Neural cell (in vitro differentiated cells): Measurements from ENCODE around the gene RHPN2. TPM values are rescaled to one million over a fixed set of nuclear protein-coding genes. Genes with fewer than 3 reads are reported as not detected.
"Not testable (repeated sequence)": the region's sequence is repeated elsewhere in the genome, so short reads cannot be mapped to it uniquely, and the experiment has no call there.

Experiments used
- H2AFZ ChIP-seq: fragments of 200-600, 300-800 bp; sonication (generic), shearing (Covaris generic); 2 replicates; pipeline ENCODE4 v1.6.0; 2014; ENCODE audit warnings: low read depth, mild to moderate bottlenecking, antibody characterized with exemption, low read length, moderate library complexity
- H3F3A ChIP-seq: fragments of 200-600 bp; shearing (Covaris generic); 2 replicates; pipeline ENCODE4 v1.6.1; 2016; ENCODE audit warnings: mild to moderate bottlenecking, moderate library complexity, mixed read lengths, antibody characterized with exemption, low read length; ENCODE audit not compliant: insufficient read depth, poor library complexity, severe bottlenecking
- H3K27ac ChIP-seq: fragments of 200-600, 300-800 bp; sonication (generic), shearing (Covaris generic); 2 replicates; pipeline ENCODE4 v1.5.1; 2014; ENCODE audit warnings: mild to moderate bottlenecking, low read length, moderate library complexity
- H3K27me3 ChIP-seq: fragments of 300-800, 200-600 bp; sonication (generic), shearing (Covaris generic); 2 replicates; pipeline ENCODE4 v1.6.0; 2014; ENCODE audit warnings: mild to moderate bottlenecking, low read depth, low read length, moderate library complexity; ENCODE audit not compliant: insufficient read depth
- H3K36me3 ChIP-seq: fragments of 300-800, 200-600 bp; sonication (generic), shearing (Covaris generic); 2 replicates; pipeline ENCODE4 v1.5.1; 2014; ENCODE audit warnings: mild to moderate bottlenecking, antibody characterized with exemption, low read length, moderate library complexity; ENCODE audit not compliant: insufficient read depth
- H3K4me2 ChIP-seq: fragments of 300-800, 200-600 bp; sonication (generic), shearing (Covaris generic); 2 replicates; pipeline ENCODE4 v1.6.0; 2014; ENCODE audit warnings: mild to moderate bottlenecking, low read length
- H3K4me3 ChIP-seq: fragments of 300-800, 200-600 bp; sonication (generic), shearing (Covaris generic); 2 replicates; pipeline ENCODE4 v1.5.1; 2014; ENCODE audit warnings: mild to moderate bottlenecking, low read length, moderate library complexity
- H3K79me2 ChIP-seq: fragments of 200-600 bp; shearing (Covaris generic); replicated peaks from 2 replicates; pipeline ENCODE4 v1.6.0; 2014; ENCODE audit warnings: mild to moderate bottlenecking, low read length, moderate library complexity; ENCODE audit not compliant: insufficient read depth
- H3K9ac ChIP-seq: fragments of 300-800, 200-600 bp; sonication (generic), shearing (Covaris generic); 2 replicates; pipeline ENCODE4 v1.6.1; 2016; ENCODE audit warnings: mild to moderate bottlenecking, low read length, mixed read lengths
- H3K9me2 ChIP-seq: fragments of 200-600 bp; shearing (Covaris generic); 2 replicates; pipeline ENCODE4 v1.6.1; 2016; ENCODE audit warnings: mild to moderate bottlenecking, low read length, mixed read lengths; ENCODE audit not compliant: insufficient read depth
- H3K9me3 ChIP-seq: fragments of 200-600, 300-800 bp; sonication (generic), shearing (Covaris generic); 2 replicates; pipeline ENCODE4 v1.6.1; 2016; ENCODE audit warnings: mild to moderate bottlenecking, mixed run types, low read length, moderate library complexity, mixed read lengths
- H4K20me1 ChIP-seq: fragments of 200-600 bp; shearing (Covaris generic); 2 replicates; pipeline ENCODE4 v1.6.1; 2016; ENCODE audit warnings: mild to moderate bottlenecking, mixed run types; ENCODE audit not compliant: insufficient read depth
- CTCF ChIP-seq: fragments of 450-650 bp; IDR thresholded peaks from 2 replicates; pipeline ENCODE4 v1.5.1; 2014; ENCODE audit warnings: antibody characterized with exemption, mild to moderate bottlenecking, moderate library complexity; ENCODE audit not compliant: poor library complexity, severe bottlenecking
- EP300 ChIP-seq: fragments of 450-650 bp; conservative IDR thresholded peaks from 2 replicates; pipeline ENCODE4 v1.6.1; 2014; ENCODE audit warnings: antibody characterized with exemption, mild to moderate bottlenecking, moderate library complexity; ENCODE audit not compliant: poor library complexity, severe bottlenecking
- EZH2 ChIP-seq: fragments of 200-600, 300-800 bp; shearing (Covaris generic), sonication (generic); IDR thresholded peaks from 2 replicates; pipeline ENCODE4 v1.6.1; 2014; ENCODE audit warnings: antibody characterized with exemption, low read length, borderline replicate concordance, mild to moderate bottlenecking; ENCODE audit not compliant: insufficient read depth, poor library complexity, severe bottlenecking
- MXI1 ChIP-seq: fragments of 450-650 bp; conservative IDR thresholded peaks from 2 replicates; pipeline ENCODE4 v1.6.1; 2014; ENCODE audit warnings: antibody characterized with exemption, mild to moderate bottlenecking; ENCODE audit not compliant: poor library complexity, severe bottlenecking
- POLR2AphosphoS5 ChIP-seq: IDR thresholded peaks from 2 replicates; pipeline ENCODE4 v1.6.1; 2012
- RAD21 ChIP-seq: fragments of 450-650 bp; conservative IDR thresholded peaks from 2 replicates; pipeline ENCODE4 v1.6.1; 2014; ENCODE audit warnings: antibody characterized with exemption, mild to moderate bottlenecking, moderate library complexity
- REST ChIP-seq: IDR thresholded peaks from 2 replicates; pipeline ENCODE4 v1.6.1; 2012; ENCODE audit warnings: borderline replicate concordance
- SMC3 ChIP-seq: fragments of 450-650 bp; conservative IDR thresholded peaks from 2 replicates; pipeline ENCODE4 v1.6.1; 2014; ENCODE audit warnings: antibody characterized with exemption, mild to moderate bottlenecking, moderate library complexity; ENCODE audit not compliant: poor library complexity
- TAF1 ChIP-seq: IDR thresholded peaks from 2 replicates; pipeline ENCODE4 v1.6.1; 2012; ENCODE audit warnings: low read depth
- polyA plus RNA-seq: library from polyadenylated mRNA; depleted of rRNA; stranded (reverse); fragments of >200 nt; gene quantifications from 2 replicates; pipeline ENCODE4 v1.2.3, GENCODE V29; 2014

RHPN2 gene
- polyA plus RNA-seq, 1 donor from 2014 or later: 1.5 TPM

GRCh38 chr19:33039815-33040214 lies 24.9 kb downstream of the RHPN2 start:
- Histone ChIP-seq H3K9me2 (no peaks in the 10 kb centered on the region), H3K27ac (no peak overlapping the region), H3K36me3 (no peaks in the 10 kb centered on the region), H3F3A (no peaks in the 10 kb centered on the region), H3K4me3 (no peak overlapping the region), H3K79me2 (no peaks in the 10 kb centered on the region), H2AFZ (no peak overlapping the region), H4K20me1 (no peaks in the 10 kb centered on the region), H3K4me2 (no peak overlapping the region), H3K9ac (no peak overlapping the region), H3K27me3 (no peaks in the 10 kb centered on the region), H3K9me3 (no peaks in the 10 kb centered on the region)
- TF ChIP-seq CTCF (no peak), RAD21 (no peak), MXI1 (no peak), SMC3 (no peak), EP300 (no peak), TAF1 (no peak)

- H3K4me2 ChIP-seq: no peak overlapping the region
- no peaks in the 10 kb centered on the region for H3F3A ChIP-seq
- no peaks in the 10 kb centered on the region for H4K20me1 ChIP-seq
- H3K4me3 ChIP-seq: no peak overlapping the region
- no peaks in the 10 kb centered on the region for H3K9me2 ChIP-seq
- TF ChIP-seq EZH2 (no peak), EP300 (no peak), SMC3 (no peak), CTCF (no peak), TAF1 (no peak), REST (no peak), MXI1 (no peak), POLR2AphosphoS5 (no peak), RAD21 (no peak)
- no peaks in the 10 kb centered on the region for H3K36me3 ChIP-seq
- H2AFZ ChIP-seq: no peak overlapping the region
- H3K27ac ChIP-seq: no peak overlapping the region
- no peaks in the 10 kb centered on the region for H3K27me3 ChIP-seq
- no peak overlapping the region for H3K9ac ChIP-seq
- no peaks in the 10 kb centered on the region for H3K9me3 ChIP-seq
- H3K79me2 ChIP-seq: no peaks in the 10 kb centered on the region
Measured at GRCh38 chr19:33039108-33039599, 25.5 kb downstream of the RHPN2 start.

GRCh38 chr19:33037168-33038025 lies 27.3 kb downstream of the RHPN2 start:
- not testable (repeated sequence) for H3K9me3 ChIP-seq, H2AFZ ChIP-seq, H3K27me3 ChIP-seq, H3K79me2 ChIP-seq, H3F3A ChIP-seq, H3K9ac ChIP-seq, H3K4me3 ChIP-seq, H3K36me3 ChIP-seq, H4K20me1 ChIP-seq, H3K4me2 ChIP-seq, H3K9me2 ChIP-seq, H3K27ac ChIP-seq

GRCh38 chr19:33036370-33037167 lies 28.1 kb downstream of the RHPN2 start:
- H4K20me1 ChIP-seq, H3K9me3 ChIP-seq, H2AFZ ChIP-seq, H3K79me2 ChIP-seq, H3K27ac ChIP-seq, H3K9ac ChIP-seq, H3K36me3 ChIP-seq, H3K4me3 ChIP-seq, H3K27me3 ChIP-seq, H3K9me2 ChIP-seq, H3K4me2 ChIP-seq, H3F3A ChIP-seq: not testable (repeated sequence)
